HG03439 (cell line): Measurements from ENCODE around the gene SSX3.
"Not testable (repeated sequence)": the region's sequence is repeated elsewhere in the genome, so short reads cannot be mapped to it uniquely, and the experiment has no call there.

Experiments
- ATAC-seq: cut with Tn5 transposase; IDR thresholded peaks from one replicate; pipeline ENCODE4 v1.9.1; 2021; ENCODE audit warnings: mild to moderate bottlenecking, moderate library complexity; ENCODE audit not compliant: unreplicated experiment

The SSX3 gene, protein sequence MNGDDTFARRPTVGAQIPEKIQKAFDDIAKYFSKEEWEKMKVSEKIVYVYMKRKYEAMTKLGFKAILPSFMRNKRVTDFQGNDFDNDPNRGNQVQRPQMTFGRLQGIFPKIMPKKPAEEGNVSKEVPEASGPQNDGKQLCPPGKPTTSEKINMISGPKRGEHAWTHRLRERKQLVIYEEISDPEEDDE

DNA sequence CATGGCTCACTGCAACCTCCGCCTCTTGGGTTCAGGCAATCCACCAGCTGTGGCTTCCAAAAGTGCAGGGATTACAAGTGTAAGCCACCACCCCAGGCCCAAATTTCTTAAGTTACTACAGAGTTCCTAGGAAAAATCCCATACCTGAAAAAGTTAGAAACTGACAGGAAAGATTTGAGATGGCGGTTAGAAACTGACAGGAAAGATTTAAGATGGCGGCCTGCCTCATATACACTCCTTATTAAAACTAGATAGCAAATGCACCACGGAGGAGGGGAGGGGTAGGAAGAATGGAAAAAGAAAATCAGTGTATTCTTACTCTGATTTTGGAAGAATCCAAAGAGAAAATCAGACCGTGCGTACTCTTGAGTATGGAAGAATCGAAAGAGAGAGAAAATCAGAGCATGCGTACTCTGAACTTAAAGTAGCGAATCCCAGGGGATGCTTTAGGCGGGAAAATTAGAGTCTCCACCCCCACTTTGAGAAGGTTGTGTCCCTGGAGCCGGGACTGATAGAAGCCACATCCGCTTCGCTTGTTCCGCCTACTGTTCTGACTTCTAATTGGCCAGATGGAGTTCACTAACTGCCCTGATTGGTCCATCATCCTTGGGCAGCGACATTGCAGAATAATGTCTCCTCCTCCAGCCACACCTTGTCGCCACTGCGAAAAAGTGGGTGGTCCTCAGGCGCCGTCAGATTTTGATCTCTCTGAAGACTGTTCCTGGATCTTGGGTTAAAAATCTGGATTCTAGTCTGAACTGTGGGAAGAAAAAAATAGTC is at the start of gene SSX3:
Gene SSX3 (minus strand): TSS at position 389 of the 780 bp plus-strand sequence. CDS start 1,454 bp downstream, outside the sequence.
- ATAC-seq = not testable (repeated sequence)

DNA sequence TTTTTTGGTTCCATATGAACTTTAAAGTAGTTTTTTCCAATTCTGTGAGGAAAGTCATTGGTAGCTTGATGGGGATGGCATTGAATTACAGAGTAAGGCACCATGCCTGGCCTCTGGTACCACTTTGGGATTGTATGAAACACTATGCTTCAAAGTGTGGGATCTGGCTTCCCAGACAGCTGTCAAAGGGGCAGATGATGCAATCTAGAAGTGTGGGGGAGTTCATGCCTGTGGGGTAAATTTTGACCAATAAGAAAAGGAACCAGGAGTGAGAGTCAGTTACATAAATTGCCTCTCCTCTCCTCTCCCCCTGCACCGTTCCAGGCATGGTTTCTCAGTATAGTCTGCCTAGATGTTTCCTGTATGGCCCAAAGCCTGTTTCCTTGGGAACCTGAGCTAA is 41.3 kb upstream of the SSX3 start:
- not testable (repeated sequence) for ATAC-seq

DNA sequence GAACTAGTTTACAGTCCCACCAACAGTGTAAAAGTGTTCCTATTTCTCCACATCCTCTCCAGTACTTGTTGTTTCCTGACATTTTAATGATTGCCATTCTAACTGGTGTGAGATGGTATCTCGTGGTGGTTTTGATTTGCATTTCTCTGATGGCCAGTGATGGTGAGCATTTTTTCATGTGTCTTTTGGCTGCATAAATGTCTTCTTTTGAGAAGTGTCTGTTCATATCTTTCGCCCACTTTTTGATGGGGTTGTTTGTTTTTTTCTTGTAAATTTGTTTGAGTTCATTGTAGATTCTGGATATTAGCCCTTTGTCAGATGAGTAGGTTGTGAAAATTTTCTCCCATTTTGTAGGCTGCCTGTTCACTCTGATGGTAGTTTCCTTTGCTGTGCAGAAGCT is 40.4 kb upstream of the SSX3 start:
- ATAC-seq = not testable (repeated sequence)

DNA sequence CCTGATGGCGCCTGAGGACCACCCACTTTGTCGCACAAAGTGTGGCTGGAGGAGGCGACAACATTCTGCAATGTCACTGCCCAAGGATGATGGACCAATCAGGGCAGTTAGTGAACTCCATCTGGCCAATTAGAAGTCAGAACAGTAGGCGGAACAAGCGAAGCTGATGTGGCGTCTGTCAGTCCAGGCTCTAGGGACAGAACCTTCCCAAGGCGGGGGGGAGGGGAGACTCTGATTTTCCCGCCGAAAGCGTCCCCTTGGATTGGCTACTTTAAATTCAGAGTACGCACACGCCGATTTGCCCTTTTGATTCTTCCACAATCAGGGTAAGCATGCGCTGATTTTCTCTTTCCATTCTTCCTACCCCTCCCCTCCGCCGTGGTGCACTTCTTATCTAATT is 26.7 kb upstream of the SSX3 start, which contains the start of gene SSX4:
Gene SSX4 (plus strand): TSS at position 301 of the 400 bp plus-strand sequence. CDS start 515 bp downstream, outside the sequence.
- ATAC-seq = not testable (repeated sequence)

DNA sequence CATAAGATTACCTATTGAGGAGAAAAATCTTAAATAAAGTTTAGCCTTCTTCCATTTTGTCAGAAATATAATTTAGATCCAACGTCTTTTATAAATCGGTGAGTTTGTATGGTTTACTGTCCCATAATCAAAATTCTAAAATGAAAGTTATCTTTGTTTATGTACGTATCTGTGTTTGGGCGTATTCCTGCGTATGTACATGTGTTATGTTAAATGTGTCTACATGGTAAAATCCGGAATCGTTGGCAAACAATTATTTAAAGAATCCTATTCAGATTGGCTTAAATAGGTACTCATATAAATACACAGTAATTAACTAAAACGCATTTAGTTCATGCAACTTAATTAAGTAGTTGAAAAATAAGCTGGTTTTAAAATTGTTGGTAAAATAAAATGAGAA is 13.9 kb upstream of the SSX3 start:
- ATAC-seq = not testable (repeated sequence)

DNA sequence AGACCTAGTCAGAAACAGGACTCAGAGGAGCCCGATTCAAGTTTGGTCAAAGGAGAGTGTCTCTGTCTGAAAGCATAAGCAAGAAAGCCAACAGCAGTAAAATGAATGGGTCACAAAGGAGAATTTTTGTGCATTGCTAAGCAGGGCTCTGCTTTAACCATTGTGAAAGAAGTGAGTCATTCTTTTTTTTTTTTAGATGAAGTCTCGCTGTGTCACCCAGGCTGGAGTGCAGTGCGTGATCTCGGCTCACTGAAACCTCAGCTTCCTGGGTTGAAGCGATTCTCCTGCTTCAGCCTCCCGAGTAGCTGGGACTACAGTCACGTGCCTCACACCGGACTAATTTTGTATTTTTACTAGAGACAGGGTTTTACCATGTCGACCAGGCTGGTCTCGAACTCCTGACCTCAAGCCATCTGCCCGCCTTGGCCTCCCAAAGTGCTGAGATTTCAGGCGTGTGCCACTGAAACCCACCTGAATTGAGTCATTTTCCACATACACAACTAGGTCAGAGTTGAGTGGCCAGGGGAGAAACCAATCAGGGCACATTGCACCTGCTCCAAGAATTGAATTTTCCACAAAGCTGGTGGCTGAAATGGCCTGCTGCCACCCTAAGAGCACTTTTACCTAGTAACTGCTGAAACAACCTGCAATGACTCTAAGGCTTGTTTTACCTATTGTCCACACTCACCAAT is 11.4 kb upstream of the SSX3 start:
- ATAC-seq = not testable (repeated sequence)

DNA sequence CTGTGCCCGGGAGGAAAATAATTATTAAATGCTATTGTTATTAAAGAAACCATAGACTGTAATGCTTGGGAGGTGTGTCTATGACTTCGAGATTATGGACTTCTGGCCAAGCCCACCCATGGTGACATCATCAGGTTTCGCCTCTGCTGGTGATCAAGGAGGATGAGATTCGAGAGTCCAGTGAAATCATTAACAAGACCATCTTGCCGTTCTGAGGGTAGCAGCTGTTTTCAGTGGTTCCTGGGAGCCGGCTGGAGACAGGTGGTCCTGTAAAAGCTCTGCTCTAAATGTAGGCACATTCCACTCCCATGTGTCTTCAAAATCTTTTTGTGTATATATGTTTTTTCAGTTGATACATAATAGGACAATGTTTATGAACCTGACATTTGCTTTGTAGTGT is 2.8 kb upstream of the SSX3 start:
- not testable (repeated sequence) for ATAC-seq

DNA sequence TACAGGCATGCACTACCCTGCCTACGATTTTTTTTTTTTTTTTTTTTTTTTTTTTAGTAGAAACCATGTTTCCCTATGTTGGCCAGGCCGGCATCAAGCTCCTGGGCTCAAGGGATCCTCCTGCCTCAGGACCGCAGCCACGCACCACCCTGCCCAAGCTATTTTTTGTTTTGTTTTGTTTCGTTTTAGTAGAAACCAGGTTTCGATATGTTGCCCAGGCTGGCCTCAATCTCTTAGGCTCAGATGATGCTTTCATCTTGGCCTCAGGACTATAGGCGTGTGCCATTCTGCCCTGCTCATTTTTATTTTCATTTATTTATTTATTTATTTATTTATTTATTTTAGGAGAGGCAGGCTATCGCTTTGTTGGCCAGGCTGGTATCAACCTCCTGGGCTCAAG is 1.2 kb upstream of the SSX3 start:
- no peak for ATAC-seq

DNA sequence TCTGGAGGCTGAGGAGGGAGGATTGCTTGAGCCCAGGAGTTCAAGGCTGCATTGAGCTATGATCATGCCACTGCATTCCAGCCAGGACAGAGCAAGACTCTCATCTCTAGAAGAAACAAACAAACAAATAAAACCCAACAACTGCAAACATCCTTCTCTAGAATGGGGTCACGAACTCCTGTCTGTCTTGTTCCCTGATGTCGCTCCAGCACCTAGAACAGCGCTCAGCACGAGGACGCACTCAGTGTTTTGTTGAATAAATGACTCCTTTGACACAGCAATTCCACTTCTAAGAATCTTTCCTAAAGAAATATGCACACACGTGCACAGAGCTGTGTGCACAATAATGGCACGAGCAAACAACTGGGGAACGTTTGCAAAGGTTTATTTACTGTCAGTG is 10.4 kb downstream of the SSX3 start:
- not testable (repeated sequence) for ATAC-seq

DNA sequence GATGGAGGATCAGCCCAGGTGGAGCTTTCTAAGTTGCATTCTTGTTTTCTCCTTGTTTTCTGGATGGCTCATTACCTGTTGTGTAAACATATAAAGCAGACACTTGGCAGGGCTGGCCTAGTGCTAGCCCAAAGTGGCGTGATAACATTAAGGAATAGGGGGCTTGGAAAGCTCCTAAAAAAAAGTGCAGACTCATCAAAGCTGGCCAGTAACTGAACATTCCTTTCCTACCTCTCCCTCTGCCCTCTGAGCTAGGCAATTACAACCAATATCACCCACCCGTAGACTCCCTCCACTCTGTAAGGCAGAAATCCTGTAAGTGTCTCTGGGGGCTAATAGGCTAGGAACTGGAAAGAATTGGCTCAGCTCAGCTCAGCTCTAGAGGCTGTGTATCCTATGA is 42.5 kb downstream of the SSX3 start:
- not testable (repeated sequence) for ATAC-seq

DNA sequence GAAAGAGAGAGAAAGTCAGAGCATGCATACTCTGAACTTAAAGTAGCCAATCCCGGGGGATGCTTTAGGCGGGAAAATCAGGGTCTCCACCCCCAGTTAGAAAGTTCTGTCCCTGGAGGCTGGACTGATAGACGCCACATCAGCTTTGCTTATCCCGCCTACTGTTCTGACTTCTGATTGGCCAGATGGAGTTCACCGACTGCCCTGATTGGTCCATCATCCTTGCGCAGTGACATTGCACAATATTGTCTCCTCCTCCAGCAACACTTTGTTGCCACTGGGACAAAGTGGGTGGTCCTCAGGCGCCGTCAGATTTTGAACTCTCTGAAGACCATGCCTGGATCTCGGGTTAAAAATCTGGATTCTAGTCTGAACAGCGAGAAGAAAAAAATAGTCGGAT is 50.3 kb downstream of the SSX3 start:
- ATAC-seq = no peak
